Choroid plexus epithelial cell (primary cell): Measurements from ENCODE around the gene MEAF6.

ENCODE experiments used
- DNase-seq: peaks from one replicate; pipeline ENCODE4 v3.0.0-alpha.2; 2010; ENCODE audit warnings: low read depth
- H3K4me3 ChIP-seq: 2 replicates; pipeline ENCODE4 v1.5.1; 2011; ENCODE audit warnings: low read depth, mild to moderate bottlenecking, control low read depth, low read length, moderate library complexity
- TF ChIP-seq, protein P1 (sequence below): conservative IDR thresholded peaks from 2 replicates; pipeline ENCODE4 v1.5.1; 2011; ENCODE audit warnings: low read depth, mild to moderate bottlenecking, control low read depth, inconsistent platforms, low read length, moderate library complexity

Gene MEAF6

DNA sequence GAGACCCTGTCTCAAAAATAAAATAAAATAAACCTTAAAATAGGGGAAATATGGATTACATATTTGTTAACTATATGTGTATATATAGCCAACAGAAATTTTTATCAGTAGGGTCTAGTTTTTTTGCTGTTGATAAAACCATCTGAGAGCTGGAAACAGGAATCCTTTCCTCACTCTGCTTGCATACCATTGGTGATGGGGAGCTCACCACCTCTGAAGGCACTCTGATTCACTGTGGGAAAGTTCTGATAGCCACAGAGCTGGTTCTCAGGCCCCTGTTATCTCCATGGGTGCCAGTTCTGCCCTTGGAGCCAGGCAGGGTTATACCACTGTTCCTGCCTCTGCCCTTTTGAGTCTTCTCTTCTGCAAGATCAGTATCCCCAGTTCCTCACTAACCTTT, 58.0 kb downstream of the MEAF6 start:
- H3K4me3 ChIP-seq, result no peak overlapping the region
- TF ChIP-seq, protein P1, sequence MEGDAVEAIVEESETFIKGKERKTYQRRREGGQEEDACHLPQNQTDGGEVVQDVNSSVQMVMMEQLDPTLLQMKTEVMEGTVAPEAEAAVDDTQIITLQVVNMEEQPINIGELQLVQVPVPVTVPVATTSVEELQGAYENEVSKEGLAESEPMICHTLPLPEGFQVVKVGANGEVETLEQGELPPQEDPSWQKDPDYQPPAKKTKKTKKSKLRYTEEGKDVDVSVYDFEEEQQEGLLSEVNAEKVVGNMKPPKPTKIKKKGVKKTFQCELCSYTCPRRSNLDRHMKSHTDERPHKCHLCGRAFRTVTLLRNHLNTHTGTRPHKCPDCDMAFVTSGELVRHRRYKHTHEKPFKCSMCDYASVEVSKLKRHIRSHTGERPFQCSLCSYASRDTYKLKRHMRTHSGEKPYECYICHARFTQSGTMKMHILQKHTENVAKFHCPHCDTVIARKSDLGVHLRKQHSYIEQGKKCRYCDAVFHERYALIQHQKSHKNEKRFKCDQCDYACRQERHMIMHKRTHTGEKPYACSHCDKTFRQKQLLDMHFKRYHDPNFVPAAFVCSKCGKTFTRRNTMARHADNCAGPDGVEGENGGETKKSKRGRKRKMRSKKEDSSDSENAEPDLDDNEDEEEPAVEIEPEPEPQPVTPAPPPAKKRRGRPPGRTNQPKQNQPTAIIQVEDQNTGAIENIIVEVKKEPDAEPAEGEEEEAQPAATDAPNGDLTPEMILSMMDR, result no peak
- DNase-seq, result no peak

DNA sequence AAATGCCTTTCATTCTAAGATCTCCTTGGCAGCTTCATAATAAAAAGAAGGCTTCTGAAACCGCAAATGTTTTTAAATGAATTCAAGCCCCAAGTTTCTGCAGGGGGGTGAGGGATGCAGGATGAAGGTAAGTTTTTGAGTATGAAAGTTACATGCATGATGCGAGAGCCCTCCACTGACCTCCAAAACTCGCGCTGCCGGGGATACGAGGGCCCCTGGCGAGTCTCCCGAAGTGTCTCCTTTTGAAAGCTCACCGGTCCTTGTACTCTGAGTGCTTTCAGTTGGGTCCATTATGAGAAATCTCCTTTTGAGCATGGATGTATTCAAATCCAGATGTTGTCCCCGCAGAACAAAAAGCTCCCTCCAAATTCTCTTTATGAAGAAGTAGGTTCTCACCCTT, 59.0 kb downstream of the MEAF6 start:
- no peak overlapping the region for H3K4me3 ChIP-seq
- no peak for DNase-seq

DNA sequence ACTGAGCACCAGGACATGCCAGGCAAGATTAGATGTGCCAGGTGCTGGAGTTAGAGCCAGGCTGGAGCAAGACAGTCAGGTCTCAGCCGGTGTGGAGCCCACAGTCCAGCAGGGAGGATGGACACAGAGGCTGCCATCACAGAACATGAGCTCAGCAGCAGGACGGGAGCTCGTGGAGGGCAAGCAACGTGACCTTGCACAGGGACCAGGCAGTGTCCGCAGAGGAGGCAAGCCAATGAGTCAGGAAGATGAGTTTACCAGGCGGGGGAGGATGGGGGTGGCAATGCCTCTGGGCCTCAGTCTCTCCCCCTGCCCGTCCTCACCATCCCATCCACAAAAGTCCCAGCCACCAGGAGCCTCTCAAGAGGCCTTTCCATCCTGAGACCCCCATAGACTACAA, 60.9 kb downstream of the MEAF6 start:
- TF ChIP-seq, protein P1, result no peak

More for the DNA sequence above, 59.0 kb downstream of the MEAF6 start:
- TF ChIP-seq, protein P1, result no peak

DNA sequence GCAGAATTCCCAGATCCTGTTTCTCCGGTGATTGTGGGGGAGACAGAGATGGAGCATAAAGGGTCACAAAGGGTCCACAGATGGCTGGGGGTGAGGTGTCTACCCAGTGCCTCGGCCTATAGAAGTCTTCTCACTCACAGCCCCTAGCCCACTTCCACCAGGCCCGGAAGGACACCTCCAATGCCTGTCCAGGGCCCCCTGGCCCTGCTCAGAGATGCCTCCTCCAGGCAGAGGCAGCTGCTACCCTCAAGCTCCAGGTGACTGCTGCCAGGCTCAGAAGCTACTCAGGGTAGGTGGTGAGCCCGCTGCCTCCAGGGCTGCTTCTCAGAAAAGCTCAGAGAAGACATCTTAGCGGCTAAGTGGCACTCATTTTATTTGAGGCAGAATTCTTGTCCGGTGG, 62.1 kb downstream of the MEAF6 start:
- DNase-seq, result no peak
- TF ChIP-seq, protein P1, result no peak
- H3K4me3 ChIP-seq, result no peak overlapping the region

More for the DNA sequence above, 60.9 kb downstream of the MEAF6 start:
- no peak overlapping the region for H3K4me3 ChIP-seq
- DNase-seq, result no peak

DNA sequence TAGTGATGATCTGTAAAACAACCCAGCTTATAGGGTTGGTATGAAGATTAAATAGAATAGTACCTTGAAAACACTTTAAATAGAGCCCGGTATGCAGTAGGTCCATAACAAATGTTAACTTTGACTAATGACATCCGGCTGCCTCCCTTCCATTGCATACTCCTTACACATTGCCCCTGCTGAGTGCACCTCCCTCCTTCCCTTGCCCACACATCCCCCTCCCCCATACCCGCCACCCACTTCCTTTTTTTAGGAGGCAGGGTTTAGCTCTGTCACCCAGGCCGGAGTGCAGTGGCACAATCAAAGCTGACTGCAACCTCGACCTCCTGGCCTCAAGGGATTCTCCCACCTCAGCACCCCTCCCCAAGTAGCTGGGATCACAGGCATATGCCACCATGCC, 64.6 kb downstream of the MEAF6 start:
- H3K4me3 ChIP-seq, result no peak overlapping the region
- no peak for DNase-seq
- TF ChIP-seq, protein P1, result no peak

DNA sequence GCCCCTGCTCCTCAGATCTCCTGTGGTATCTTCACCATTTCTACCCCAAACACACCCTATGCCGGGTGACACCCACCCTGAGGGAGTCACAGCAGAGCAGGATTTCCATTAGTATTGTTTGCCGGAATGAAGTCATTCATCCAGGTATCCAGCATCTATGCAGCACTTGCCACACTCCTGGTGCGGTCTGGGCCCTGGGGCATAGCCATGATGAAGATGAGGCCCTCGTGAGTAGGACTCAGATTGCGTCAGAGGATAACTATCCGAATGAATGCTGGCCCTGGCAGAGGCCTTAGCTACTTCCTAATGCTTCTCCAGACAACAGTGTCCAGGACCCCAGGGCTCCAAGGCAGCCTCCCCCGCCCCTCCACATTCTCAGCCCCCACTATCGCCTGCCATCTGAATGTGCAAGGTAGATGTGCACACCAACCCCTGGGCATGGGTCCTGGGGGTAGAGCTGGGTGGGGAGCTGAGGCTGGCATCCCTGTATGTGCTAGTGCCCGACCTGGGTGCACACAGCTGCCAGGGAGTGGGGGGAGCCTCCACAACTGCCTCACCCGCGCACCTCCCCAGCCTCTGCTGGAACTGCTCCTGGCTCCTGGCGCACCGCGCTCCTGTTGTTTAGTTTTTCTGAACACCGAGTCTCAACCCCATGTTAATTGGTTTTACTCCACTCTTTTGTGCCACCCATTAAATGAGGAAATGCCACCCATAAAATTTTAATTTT, 65.7 kb downstream of the MEAF6 start:
- TF ChIP-seq, protein P1, result no peak
- H3K4me3 ChIP-seq, result no peak overlapping the region
- no peak for DNase-seq

DNA sequence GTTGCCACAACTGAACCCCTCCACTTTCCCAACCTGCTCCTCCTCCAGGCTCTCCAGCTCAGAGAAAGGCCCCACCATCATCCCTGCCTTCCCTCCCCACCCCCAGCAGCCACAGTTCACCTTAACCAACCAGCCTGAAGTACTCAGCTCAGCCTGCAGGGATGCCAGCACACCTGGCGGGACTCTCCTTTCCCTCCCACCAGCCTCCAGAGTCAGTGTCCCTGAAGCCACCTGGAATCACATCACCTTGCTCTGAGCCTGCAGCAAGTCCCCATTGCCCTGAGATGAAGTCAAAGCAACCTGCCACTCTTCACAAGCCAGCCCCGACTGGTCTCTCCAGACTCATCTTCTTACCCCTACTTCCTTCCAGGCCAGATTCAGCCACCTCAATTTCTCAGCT, 66.4 kb downstream of the MEAF6 start:
- TF ChIP-seq, protein P1, result no peak
- H3K4me3 ChIP-seq, result no peak overlapping the region
- DNase-seq, result no peak
